ENCODE data around the gene KRT26.
"Not testable (repeated sequence)": the region's sequence is repeated elsewhere in the genome, so short reads cannot be mapped to it uniquely, and the experiment has no call there.

The KRT26 gene

GRCh38 chr17:40817103-40817682 lies 45.2 kb upstream of the KRT26 start:
- no peak overlapping the region; the same call in 1 of the 2 replicates for H3K4me3 ChIP-seq (ENCODE audit: low read depth, low read length)
- no peak for DNase-seq (ENCODE audit: low read depth)
- no peak for TF ChIP-seq CTCF (IDR thresholded peaks at IDR 0.05; ENCODE audit: control insufficient read depth, extremely low read depth, insufficient read depth)

DNA sequence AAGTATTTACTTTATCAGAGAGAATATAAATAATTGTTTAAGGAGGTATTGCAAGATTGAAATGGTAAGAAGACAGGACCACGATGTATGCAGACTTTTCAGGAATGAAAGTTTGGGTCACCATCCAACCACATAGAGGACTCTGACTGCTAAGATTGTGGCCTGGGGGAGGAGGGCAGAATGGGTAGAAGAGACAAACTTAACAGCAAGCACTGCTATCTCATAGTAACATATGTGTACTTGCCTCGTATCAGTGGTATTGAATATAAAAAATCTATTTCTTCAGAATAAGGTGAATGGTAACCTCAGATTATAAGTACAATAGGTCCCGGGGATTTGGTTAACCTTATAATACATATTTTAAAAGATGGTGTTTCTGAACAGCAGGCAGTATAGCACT lies 44.6 kb upstream of the KRT26 start:
- DNase-seq (ENCODE audit: low read depth) = no peak
- no peak for TF ChIP-seq CTCF (IDR thresholded peaks at IDR 0.05; ENCODE audit: control insufficient read depth, extremely low read depth, insufficient read depth)

DNA sequence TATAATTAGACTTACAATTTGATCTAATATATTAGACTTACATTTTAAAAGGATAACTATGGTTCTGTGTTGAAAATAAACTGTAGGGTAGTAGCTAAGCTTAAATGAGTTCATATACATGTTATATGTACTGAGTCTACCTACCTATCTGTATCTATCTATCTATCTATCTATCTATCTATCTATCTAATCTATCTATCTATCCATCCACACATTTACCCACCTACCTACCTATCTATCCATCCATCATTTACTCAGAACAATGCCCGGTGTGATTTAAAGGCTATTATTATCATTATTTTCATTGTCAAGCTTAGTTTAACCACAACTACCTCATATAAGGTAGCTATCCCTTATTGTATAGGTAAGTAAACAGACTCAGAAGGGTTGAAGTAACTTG lies 43.4 kb upstream of the KRT26 start:
- H3K4me3 ChIP-seq (ENCODE audit: low read depth, low read length) = no peak overlapping the region
- DNase-seq (ENCODE audit: low read depth) = no peak
- TF ChIP-seq CTCF (IDR thresholded peaks at IDR 0.05; ENCODE audit: control insufficient read depth, extremely low read depth, insufficient read depth) = no peak

More for the DNA sequence above, 44.6 kb upstream of the KRT26 start:
- H3K4me3 ChIP-seq (ENCODE audit: low read depth, low read length) = no peak overlapping the region

- not testable (repeated sequence) for H3K4me3 ChIP-seq (ENCODE audit: low read depth, low read length); DNase-seq (ENCODE audit: low read depth)
Measured at GRCh38 chr17:40814657-40815056, 42.7 kb upstream of the KRT26 start.

GRCh38 chr17:40813804-40814203 lies 41.8 kb upstream of the KRT26 start:
- TF ChIP-seq CTCF (IDR thresholded peaks at IDR 0.05; ENCODE audit: control insufficient read depth, extremely low read depth, insufficient read depth) = no peak
- no peak overlapping the region for H3K4me3 ChIP-seq (ENCODE audit: low read depth, low read length)
- DNase-seq (ENCODE audit: low read depth) = no peak

DNA sequence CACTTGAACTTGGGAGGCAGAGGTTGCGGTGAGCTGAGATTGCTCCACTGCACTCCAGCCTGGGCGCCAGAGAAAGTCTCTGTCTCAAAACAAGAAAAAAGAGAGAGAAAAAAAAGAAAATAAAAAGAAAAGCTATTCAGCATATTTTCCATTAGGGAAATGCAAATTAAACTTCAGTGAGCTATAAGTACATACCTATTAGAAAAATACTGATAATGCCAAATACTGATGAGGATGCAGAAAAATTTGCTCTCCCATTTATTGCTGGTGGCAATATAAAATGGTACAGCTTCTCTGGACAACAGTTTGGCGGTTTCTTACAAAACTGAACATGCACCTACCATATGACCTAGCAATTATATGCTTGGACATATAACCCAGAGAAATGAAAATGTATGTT lies 40.6 kb upstream of the KRT26 start:
- H3K4me3 ChIP-seq (ENCODE audit: low read depth, low read length) = no peak overlapping the region
- DNase-seq (ENCODE audit: low read depth) = no peak
- TF ChIP-seq CTCF (IDR thresholded peaks at IDR 0.05; ENCODE audit: control insufficient read depth, extremely low read depth, insufficient read depth) = no peak

GRCh38 chr17:40810494-40810893 lies 38.5 kb upstream of the KRT26 start:
- no peak for TF ChIP-seq CTCF (IDR thresholded peaks at IDR 0.05; ENCODE audit: control insufficient read depth, extremely low read depth, insufficient read depth)
- no peak overlapping the region for H3K4me3 ChIP-seq (ENCODE audit: low read depth, low read length)
- DNase-seq (ENCODE audit: low read depth) = no peak
